OCI-LY7 (cell line): ENCODE measurements around the gene ABL2. TPM values are rescaled to one million over a fixed set of nuclear protein-coding genes. Genes with fewer than 3 reads are reported as not detected.
"Not testable (repeated sequence)": the region's sequence is repeated elsewhere in the genome, so short reads cannot be mapped to it uniquely, and the experiment has no call there.

Source experiments
- BruUV-seq: library from RNA; stranded (reverse); fragments of 400-500 nt; replicated peaks from 2 replicates; lab custom pipeline; 2021; lab: Mats Ljungman, UMichigan
- CTCF ChIA-PET: fragments of 300-600 bp; sonication (Branson Sonifier 250); formaldehyde crosslinking; loops from one replicate; lab custom pipeline; 2022; ENCODE audit warnings: antibody characterized with exemption; ENCODE audit not compliant: unreplicated experiment; lab: Charles Lee
- POLR2A ChIA-PET: fragments of 300-600 bp; sonication (Branson Sonifier 250); formaldehyde crosslinking; loops from one replicate; lab custom pipeline; 2022; ENCODE audit warnings: antibody characterized with exemption; lab: Charles Lee
- DNase-seq: peaks from one replicate; pipeline ENCODE4 v3.0.0-alpha.2; 2015; ENCODE audit warnings: low spot score
- H2AFZ ChIP-seq: fragments of 200-600 bp; sonication (generic), shearing (Covaris generic); 2 replicates; pipeline ENCODE4 v1.6.1; 2014; ENCODE audit warnings: mild to moderate bottlenecking, antibody characterized with exemption, low read length, moderate library complexity
- H3K27ac ChIP-seq: fragments of 200-600 bp; sonication (generic); 2 replicates; pipeline ENCODE4 v1.5.1; 2014; ENCODE audit warnings: mixed run types, low read depth, mild to moderate bottlenecking, moderate library complexity, low read length, inconsistent platforms; ENCODE audit not compliant: poor library complexity, severe bottlenecking
- H3K36me3 ChIP-seq: fragments of 200-600 bp; sonication (generic); 2 replicates; pipeline ENCODE4 v1.6.1; 2014; ENCODE audit warnings: mild to moderate bottlenecking, antibody characterized with exemption, low read length, moderate library complexity, mixed read lengths; ENCODE audit not compliant: insufficient read depth
- H3K4me1 ChIP-seq: fragments of 200-600 bp; sonication (generic); 2 replicates; pipeline ENCODE4 v1.5.1; 2014; ENCODE audit warnings: mild to moderate bottlenecking, low read length; ENCODE audit not compliant: insufficient read depth, poor library complexity, severe bottlenecking
- H3K4me2 ChIP-seq: fragments of 200-600 bp; sonication (generic); 2 replicates; pipeline ENCODE4 v1.6.1; 2014; ENCODE audit warnings: mild to moderate bottlenecking, low read length
- H3K4me3 ChIP-seq: fragments of 200-600 bp; sonication (generic); 2 replicates; pipeline ENCODE4 v1.5.1; 2014; ENCODE audit warnings: mild to moderate bottlenecking, low read depth, low read length; ENCODE audit not compliant: poor library complexity, severe bottlenecking
- H3K79me2 ChIP-seq: fragments of 200-600 bp; sonication (generic); 2 replicates; pipeline ENCODE4 v1.6.1; 2016; ENCODE audit warnings: low read depth, mild to moderate bottlenecking, low read length, moderate library complexity, mixed read lengths; ENCODE audit not compliant: insufficient read depth
- H3K9me2 ChIP-seq: fragments of 200-600 bp; sonication (generic); 2 replicates; pipeline ENCODE4 v1.6.1; 2016; ENCODE audit warnings: mild to moderate bottlenecking, low read length, mixed read lengths; ENCODE audit not compliant: insufficient read depth
- H3K9me3 ChIP-seq: fragments of 200-600 bp; sonication (generic); 2 replicates; pipeline ENCODE4 v1.6.1; 2014; ENCODE audit warnings: mild to moderate bottlenecking, mixed run types, low read length, mixed read lengths
- H4K20me1 ChIP-seq: fragments of 200-600 bp; sonication (generic); 2 replicates; pipeline ENCODE4 v1.6.1; 2014; ENCODE audit warnings: mild to moderate bottlenecking, antibody characterized with exemption, low read length, moderate library complexity, mixed read lengths; ENCODE audit not compliant: insufficient read depth
- CTCF ChIP-seq: fragments of 200-600 bp; sonication (generic); conservative IDR thresholded peaks from 2 replicates; pipeline ENCODE4 v1.5.1; 2014; ENCODE audit warnings: mild to moderate bottlenecking, antibody characterized with exemption, low read length, moderate library complexity, mixed read lengths
- EZH2phosphoT487 ChIP-seq: fragments of 200-600 bp; sonication (generic); IDR thresholded peaks from 2 replicates; pipeline ENCODE4 v1.6.1; 2018; ENCODE audit warnings: low read depth, borderline replicate concordance, mild to moderate bottlenecking, mixed run types, antibody characterized with exemption, low read length, moderate library complexity, mixed read lengths
- intact Hi-C: fragments of 100-400 bp; cut with micrococcal nuclease; formaldehyde crosslinking; loops from one replicate; pipeline ENCODE4 v1.10.0; 2022; ENCODE audit not compliant: unreplicated experiment
- total RNA-seq, 2 experiments: library from RNA; depleted of rRNA in 1 of 2; stranded (reverse); fragments of >200 nt in 1 of 2; shearing (Covaris generic) in 1 of 2; gene quantifications; 2 replicates each; pipeline ENCODE4 v1.2.3, GENCODE V29; 2014 to 2022

Gene ABL2
- total RNA-seq, 2 experiments from 2014 or later, result 7.3 to 14.9 TPM

DNA sequence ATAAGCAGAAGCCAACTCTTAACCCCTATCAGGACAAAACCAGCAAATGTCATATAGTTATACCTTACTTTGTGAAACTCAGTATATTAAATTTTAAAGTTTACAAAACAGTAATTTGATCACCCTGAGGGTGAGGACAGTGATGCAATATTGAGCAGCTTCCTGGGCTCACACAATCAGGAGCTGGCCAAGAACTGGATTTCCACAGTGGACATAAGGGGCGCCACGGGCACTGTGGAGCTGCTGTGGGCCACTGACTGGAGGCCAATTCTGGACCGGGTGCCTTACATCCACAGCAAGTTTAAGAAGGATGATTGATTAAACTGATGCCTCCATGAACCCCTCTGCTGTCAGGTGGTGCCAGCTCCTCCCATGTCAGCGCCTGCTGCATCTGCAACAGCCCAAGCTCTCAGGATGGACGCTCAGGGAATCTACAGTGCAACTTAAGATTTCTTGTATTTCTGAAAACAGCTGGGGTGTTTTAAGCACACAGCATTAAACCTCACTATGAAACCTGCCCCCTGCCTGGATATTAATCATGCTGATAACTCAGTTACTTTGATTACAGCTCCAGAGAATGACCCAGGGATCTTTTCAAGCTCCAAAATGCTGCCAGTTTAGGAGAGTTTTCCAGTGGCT, 91.7 kb downstream of the ABL2 start:
- Histone ChIP-seq H3K4me3 (no peak overlapping the region), H2AFZ (no peak overlapping the region), H3K4me1 (no peaks in the 10 kb centered on the region), H3K9me2 (no peaks in the 10 kb centered on the region), H3K4me2 (no peak overlapping the region), H3K36me3 (no peaks in the 10 kb centered on the region), H4K20me1 (no peaks in the 10 kb centered on the region), H3K9me3 (no peaks in the 10 kb centered on the region), H3K27ac (no peak overlapping the region), H3K79me2 (0 out of 2 replicates have a peak, but pooled peaks cover 3% of the 10 kb centered on the region)
- BruUV-seq, result no TSS peak
- no peak for TF ChIP-seq EZH2phosphoT487
- no peak for TF ChIP-seq CTCF
- CTCF ChIA-PET, result no interaction called here
- intact Hi-C loops, result no loop called here
- no peak for DNase-seq
- POLR2A ChIA-PET, result interaction anchor here (0.6 kb wide), 1 partner anchor 224 kb away, joined by 3 read pairs; no protein-coding TSS in a partner anchor

GRCh38 chr1:179135707-179136106, 93.8 kb downstream of the ABL2 start:
- H3K4me1 ChIP-seq, H3K79me2 ChIP-seq, H2AFZ ChIP-seq, H3K4me3 ChIP-seq, DNase-seq, CTCF ChIA-PET, H3K9me3 ChIP-seq, H3K9me2 ChIP-seq, POLR2A ChIA-PET, H3K27ac ChIP-seq, intact Hi-C loops, H3K4me2 ChIP-seq, H3K36me3 ChIP-seq, H4K20me1 ChIP-seq, BruUV-seq: not testable (repeated sequence)

DNA sequence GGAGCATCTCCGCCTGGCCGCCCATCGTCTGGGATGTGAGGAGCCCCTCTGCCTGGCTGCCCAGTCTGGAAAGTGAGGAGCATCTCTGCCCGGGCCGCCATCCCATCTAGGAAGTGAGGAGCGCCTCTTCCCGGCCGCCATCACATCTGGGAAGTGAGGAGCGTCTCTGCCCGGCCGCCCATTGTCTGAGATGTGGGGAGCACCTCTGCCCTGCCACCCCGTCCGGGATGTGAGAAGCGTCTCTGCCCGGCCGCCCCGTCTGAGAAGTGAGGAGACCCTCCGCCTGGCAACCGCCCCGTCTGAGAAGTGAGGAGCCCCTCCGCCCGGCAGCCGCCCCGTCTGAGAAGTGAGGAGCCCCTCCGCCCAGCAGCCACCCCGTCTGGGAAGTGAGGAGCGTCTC, 94.3 kb downstream of the ABL2 start:
- DNase-seq, CTCF ChIA-PET, H4K20me1 ChIP-seq, BruUV-seq, H3K4me1 ChIP-seq, H3K79me2 ChIP-seq, H3K9me3 ChIP-seq, H3K36me3 ChIP-seq, H3K27ac ChIP-seq, H2AFZ ChIP-seq, H3K9me2 ChIP-seq, H3K4me2 ChIP-seq, intact Hi-C loops, POLR2A ChIA-PET, H3K4me3 ChIP-seq: not testable (repeated sequence)
